ENCODE measurements around the gene PSPC1.
"Not testable (repeated sequence)": the region's sequence is repeated elsewhere in the genome, so short reads cannot be mapped to it uniquely, and the experiment has no call there.

The PSPC1 gene

GRCh38 chr13:19763618-19764017 lies 19.1 kb downstream of the PSPC1 start:
- DNase-seq (ENCODE audit: low read depth in 2 of 2) = no peak

- DNase-seq (ENCODE audit: low read depth in 2 of 2) = no peak
Observed at GRCh38 chr13:19759669-19760068, 23.1 kb downstream of the PSPC1 start.

- DNase-seq (ENCODE audit: low read depth in 2 of 2) = no peak
Observed at GRCh38 chr13:19742643-19743042, 40.1 kb downstream of the PSPC1 start.

DNA sequence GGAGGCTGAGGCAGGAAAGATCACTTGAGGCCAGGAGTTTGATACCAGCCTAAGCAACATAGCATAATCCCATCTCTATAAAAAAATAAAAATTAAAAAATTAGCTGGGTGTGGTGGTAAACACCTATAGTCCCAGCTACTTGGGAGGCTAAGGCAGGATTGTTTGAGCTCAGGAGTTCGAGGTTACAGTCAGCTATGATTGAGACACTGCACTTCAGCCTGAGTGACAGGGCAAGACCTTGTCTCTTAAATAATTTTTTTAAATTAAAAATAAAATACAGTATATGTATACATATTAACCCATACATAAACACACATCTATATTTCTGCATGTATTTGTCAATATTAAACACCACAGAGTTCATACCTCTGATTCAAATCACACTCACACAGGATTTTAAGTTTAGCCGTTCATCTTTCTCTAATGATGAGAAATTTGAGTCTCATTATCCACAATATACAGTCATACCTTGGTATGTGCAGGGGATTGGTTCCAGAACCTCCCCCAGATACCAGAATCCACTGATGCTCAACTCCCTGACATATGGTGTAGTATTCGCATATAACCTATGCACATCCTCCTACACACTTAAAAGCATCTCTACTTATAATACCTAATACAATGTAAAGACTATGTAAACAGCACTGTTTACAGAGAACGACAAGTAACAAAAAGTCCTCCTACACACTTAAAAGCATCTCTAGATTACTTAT lies 44.7 kb downstream of the PSPC1 start:
- DNase-seq (ENCODE audit: low read depth in 2 of 2) = no peak

DNA sequence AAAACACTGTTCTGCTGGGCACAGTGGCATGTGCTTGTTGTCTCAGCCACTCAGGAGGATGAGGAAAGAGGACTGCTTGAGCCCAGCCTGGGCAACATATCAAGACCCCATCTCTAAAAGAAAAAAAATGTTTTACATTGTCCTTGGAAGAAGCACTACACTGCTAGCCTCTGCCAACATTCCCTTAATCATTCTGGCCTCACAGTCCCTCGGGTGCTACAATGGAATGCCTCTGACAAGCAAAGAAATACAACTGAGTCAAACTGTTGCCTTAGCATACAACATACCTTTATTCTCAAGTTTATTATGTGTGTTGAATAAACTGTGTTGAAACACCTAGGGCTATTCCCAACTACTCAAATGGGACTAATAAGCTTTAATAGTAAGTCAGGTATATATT lies 56.1 kb downstream of the PSPC1 start:
- DNase-seq (ENCODE audit: low read depth in 2 of 2) = no peak

DNA sequence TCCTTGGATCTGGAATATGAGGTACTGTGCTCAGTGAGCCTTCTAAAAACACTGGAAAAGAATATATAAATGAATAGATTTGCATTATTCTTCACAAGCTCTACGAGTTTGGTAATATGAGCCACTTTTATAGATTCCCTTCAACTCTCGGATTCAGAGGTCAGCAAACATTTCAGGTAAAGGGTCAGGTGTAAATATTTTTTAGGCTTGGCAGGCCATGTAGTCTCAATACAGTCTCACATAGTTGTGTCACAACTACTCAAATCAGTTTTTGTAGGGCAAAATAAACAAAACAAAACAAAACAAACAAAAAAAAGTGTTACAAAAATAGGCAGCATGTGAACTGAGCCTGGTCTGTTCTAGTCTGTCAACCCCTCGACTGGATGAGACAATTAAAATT lies 57.4 kb downstream of the PSPC1 start:
- DNase-seq (ENCODE audit: low read depth in 2 of 2) = no peak

GRCh38 chr13:19720039-19720438 lies 62.7 kb downstream of the PSPC1 start:
- DNase-seq (ENCODE audit: low read depth in 2 of 2) = no peak

DNA sequence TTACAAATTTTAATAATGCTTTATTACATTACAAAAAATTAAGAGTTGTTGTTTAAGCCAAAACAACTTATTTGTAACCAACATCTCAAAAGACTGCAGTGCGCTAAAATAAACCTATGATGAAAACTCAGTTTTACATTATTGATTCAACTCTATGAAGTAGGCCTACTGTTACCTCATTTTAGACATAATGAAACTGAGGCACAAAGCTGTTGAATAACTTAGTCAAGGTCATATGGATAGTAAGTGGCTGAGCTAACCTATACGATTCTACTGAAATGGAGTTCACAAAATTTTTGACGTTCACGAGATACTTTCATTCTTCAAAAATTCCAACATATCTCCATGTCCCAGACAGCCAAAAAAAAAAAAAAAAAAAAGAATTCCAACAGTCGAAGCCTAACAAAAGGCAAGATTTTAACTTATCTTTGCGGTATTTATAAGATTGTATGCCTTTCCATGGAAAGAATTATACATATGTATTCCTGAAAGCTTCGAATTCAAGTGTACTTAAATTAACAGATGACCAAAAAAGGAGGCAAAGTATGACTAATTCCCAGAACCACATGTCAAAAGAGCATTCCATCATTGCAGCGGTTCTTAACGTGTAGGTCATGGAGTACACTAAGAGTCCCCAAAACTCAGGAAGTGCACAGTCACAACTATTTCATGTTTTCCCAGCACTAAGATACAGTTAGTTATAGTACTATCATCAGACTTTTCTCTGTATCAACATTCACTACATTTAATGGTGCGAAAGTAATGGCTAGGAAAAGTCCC lies 69.4 kb downstream of the PSPC1 start:
- no peak for DNase-seq (ENCODE audit: low read depth in 2 of 2)

- DNase-seq (ENCODE audit: low read depth in 2 of 2) = not testable (repeated sequence)
Observed at GRCh38 chr13:19709782-19710181, 73.0 kb downstream of the PSPC1 start.

- not testable (repeated sequence) for DNase-seq (ENCODE audit: low read depth in 2 of 2)
Observed at GRCh38 chr13:19709039-19709438, 73.7 kb downstream of the PSPC1 start.

DNA sequence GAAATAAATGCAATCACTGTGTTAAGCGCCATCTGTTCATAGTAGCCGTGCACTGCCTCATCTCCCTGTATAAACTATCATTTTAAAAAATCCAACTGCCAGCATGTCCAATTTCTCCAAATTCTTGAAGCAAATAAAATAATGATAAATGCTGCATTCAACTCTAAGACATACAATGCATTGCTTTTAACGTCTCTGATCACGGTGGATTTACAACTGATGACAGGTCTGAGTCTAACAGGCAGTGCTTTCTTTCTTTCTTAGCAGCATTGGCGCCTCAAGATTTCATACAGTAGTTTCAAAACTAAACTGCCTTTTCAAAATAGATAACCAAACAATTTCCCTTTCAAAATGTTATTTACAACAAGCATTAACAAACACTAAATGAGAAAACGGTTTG lies 78.5 kb downstream of the PSPC1 start:
- not testable (repeated sequence) for DNase-seq (ENCODE audit: low read depth in 2 of 2)

DNA sequence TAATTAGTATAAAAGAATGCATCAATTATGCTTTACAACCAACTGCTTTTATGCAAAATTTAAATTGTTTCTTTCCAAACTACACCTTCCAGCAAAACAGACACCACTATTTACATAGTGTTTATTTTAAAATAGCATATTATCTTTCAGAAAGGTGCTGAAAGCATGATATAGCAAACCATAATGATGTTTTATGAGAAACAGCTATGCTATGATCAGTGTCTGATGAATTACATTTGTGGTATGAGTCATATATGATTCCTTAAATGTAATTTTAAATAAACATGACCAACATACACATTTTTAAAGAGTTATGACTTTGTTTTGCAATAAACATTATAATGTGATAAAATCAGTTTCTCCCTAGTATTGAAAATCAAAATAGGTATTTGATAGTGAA lies 81.1 kb downstream of the PSPC1 start:
- not testable (repeated sequence) for DNase-seq (ENCODE audit: low read depth in 2 of 2)

DNA sequence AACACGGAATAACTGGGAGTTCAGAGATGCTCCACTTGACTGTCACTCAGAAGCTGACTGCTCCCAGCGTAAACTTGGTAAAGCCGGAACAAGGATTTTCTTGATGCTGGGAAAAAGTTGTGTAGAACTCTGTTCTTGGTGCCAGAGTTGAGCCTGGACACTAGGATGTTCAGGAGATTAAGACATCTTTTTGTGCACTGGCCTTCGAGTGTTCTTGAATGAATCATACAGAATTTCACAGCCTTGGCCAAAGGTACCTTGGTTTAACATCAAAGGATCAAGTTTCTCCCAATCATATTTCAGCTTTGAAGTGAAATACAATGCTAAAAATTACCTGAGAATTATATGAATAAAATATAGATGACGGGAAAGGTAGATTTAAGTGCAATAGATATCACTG lies 81.8 kb downstream of the PSPC1 start:
- DNase-seq (ENCODE audit: low read depth in 2 of 2) = not testable (repeated sequence)

GRCh38 chr13:19695829-19696228 lies 86.9 kb downstream of the PSPC1 start:
- no peak for DNase-seq (ENCODE audit: low read depth in 2 of 2)

DNA sequence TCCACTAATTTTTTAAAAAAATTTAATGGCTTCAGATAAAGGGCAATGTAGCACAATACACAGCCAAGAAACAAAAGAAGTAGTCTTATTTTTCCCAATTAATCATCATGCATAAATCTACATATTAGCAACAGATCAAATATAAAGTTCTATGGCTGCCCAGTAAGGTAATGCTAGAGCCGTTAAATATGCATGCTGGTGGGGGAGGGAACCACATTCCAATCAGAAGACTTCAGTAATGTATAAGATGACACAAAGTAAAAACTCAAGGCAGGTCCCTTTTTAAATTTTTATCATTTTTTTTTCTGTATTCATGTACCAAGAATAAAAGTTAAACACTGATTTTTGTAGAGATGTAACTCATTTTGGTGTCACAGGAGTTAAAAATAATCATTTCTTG lies 87.3 kb downstream of the PSPC1 start:
- no peak for DNase-seq (ENCODE audit: low read depth in 2 of 2)

GRCh38 chr13:19691447-19691846 lies 91.3 kb downstream of the PSPC1 start:
- not testable (repeated sequence) for DNase-seq (ENCODE audit: low read depth in 2 of 2)

- DNase-seq (ENCODE audit: low read depth in 2 of 2) = no peak
Observed at GRCh38 chr13:19685437-19685836, 97.3 kb downstream of the PSPC1 start.

DNA sequence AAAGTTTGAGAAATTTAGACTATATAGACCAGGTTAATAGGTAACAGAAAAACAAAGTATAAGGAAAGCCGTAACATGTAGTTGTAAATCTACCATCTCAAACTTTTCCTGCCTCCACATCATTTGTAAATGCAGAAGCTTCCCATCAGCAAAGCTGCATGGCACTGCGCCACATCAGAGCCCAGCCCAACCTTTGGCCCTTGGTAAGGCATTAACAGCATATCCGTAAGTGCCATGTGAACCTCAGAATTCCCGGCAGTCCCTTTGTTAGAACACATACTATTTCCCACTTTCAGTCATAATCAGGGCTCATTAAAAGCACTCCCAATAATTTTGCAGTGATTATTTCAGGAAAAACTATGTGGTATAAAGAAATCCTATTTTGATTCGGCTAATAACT lies 97.7 kb downstream of the PSPC1 start:
- no peak for DNase-seq (ENCODE audit: low read depth in 2 of 2)

DNA sequence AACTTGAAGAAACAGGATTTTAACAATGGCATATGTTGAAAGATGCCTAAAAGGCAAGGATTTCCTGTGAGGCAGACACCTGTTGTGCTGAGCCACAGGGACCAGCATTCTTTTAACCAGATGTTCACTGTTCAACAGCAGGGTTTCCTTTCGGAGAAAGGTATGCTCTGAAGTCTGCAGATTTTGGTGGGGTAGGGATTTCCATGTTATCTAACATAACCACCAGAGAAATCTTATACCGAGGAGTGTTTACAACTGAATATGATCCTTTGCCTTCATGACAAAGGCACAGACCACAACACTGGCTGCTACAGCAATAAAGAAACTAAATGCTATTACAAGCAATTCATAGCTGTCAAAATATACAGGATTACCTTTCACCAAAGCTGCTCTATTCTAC lies 101.2 kb downstream of the PSPC1 start:
- DNase-seq (ENCODE audit: low read depth in 2 of 2) = no peak

DNA sequence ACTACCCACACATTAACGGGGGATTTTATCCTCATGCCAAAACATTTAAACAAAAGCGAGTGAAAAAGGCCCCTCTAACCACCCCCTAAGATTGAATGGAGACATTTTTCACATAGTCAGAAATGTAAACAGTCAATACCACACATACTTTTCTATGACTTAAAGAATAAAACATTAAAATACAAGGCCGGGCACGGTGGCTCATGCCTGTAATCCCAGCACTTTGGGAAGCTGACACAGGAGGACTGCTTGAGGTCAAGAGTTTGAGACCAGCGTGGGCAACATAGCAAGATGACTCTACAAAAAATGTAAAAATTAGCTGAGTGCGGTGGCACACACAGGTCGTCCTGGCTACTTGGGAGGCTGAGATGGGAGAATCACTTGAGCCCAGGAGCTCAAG lies 102.0 kb downstream of the PSPC1 start:
- DNase-seq (ENCODE audit: low read depth in 2 of 2) = no peak

GRCh38 chr13:19676168-19676567 lies 106.6 kb downstream of the PSPC1 start:
- DNase-seq (ENCODE audit: low read depth in 2 of 2) = no peak

DNA sequence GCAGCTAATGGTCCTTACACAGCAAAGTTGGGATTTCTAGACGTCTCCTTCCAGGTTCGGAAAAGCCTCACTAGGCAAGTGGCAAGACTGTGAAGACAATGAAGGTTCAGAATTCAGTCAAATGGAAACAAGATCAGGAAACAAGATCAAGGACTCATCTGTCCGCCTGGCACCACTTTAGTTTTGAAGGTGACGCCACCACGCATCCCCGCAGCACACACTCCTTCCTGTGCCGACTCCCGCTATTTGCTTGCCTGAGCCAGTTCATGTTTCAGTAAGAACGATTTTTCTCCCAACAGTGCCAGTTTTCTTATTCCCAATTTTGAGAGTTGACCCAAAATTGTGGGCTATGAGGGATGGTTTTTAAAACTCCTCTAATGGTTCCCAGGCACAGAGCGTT lies 107.8 kb downstream of the PSPC1 start:
- no peak for DNase-seq (ENCODE audit: low read depth in 2 of 2)

All from stimulated activated CD4-positive, alpha-beta T cell treated with anti-CD3 and anti-CD28 coated beads, Interleukin-15, amount 100 ng/mL, for 48 hours (primary cell).